ENCODE results near the gene LIG3.

DNA sequence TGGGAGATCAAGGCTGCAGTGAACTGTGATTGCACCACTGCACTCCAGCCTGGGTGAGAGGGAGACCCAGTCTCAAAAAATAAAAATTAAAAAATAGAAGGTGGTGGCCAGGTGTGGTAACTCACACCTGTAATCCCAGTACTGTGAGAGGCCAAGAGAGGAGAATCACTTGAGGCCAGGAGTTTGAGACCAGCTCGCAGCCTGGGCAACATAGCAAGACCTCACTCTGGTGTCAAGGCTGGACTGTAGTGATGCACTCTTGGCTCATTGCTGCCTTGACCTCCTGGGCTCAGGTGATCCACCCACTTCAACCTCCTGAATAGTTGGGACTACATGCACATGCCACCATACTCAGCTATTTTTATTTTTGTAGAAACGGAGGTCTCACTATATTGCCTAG is 69.9 kb downstream of the LIG3 start:
- TF ChIP-seq POLR2A (IDR thresholded peaks at IDR 0.05) (no peak), EP300 (IDR thresholded peaks at IDR 0.05) (no peak), POLR2AphosphoS5 (IDR thresholded peaks at IDR 0.05) (no peak)
- TF ChIP-seq, protein P1, sequence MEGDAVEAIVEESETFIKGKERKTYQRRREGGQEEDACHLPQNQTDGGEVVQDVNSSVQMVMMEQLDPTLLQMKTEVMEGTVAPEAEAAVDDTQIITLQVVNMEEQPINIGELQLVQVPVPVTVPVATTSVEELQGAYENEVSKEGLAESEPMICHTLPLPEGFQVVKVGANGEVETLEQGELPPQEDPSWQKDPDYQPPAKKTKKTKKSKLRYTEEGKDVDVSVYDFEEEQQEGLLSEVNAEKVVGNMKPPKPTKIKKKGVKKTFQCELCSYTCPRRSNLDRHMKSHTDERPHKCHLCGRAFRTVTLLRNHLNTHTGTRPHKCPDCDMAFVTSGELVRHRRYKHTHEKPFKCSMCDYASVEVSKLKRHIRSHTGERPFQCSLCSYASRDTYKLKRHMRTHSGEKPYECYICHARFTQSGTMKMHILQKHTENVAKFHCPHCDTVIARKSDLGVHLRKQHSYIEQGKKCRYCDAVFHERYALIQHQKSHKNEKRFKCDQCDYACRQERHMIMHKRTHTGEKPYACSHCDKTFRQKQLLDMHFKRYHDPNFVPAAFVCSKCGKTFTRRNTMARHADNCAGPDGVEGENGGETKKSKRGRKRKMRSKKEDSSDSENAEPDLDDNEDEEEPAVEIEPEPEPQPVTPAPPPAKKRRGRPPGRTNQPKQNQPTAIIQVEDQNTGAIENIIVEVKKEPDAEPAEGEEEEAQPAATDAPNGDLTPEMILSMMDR (IDR thresholded peaks at IDR 0.05) = no peak
